ENCODE measurements around the gene MIGA2.
"Not testable (repeated sequence)": the region's sequence is repeated elsewhere in the genome, so short reads cannot be mapped to it uniquely, and the experiment has no call there.

MIGA2 gene

DNA sequence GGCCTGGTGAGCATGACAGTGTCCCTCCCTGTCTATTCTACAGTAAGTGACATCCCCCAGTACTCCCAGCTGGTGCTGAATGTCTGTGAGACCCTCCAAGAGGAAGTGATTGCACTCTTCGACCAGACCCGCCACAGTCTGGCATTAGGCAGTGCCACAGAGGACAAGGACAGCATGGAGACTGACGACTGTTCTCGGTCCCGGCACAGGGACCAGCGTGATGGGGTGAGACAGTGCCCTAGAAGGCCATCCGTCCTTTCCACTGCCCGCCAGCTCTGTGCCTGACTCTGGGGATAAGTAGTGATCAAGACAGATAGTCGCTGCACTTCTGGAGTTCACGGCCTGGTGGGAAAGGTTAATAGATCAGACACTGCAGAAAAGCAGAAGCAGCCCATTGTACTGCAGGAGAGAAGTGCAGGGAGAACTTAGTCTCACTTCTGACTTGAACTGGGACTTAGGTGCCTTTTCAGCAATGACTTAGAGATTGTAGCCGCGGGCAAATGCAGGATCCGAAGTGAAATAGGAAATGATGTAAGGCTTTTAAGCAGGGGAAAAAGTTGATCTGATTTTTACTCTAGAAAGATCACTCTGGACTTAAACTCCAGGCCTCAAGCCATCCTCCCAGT is 36.7 kb upstream of the MIGA2 start:
- TF ChIP-seq, protein P1, sequence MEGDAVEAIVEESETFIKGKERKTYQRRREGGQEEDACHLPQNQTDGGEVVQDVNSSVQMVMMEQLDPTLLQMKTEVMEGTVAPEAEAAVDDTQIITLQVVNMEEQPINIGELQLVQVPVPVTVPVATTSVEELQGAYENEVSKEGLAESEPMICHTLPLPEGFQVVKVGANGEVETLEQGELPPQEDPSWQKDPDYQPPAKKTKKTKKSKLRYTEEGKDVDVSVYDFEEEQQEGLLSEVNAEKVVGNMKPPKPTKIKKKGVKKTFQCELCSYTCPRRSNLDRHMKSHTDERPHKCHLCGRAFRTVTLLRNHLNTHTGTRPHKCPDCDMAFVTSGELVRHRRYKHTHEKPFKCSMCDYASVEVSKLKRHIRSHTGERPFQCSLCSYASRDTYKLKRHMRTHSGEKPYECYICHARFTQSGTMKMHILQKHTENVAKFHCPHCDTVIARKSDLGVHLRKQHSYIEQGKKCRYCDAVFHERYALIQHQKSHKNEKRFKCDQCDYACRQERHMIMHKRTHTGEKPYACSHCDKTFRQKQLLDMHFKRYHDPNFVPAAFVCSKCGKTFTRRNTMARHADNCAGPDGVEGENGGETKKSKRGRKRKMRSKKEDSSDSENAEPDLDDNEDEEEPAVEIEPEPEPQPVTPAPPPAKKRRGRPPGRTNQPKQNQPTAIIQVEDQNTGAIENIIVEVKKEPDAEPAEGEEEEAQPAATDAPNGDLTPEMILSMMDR (IDR thresholded peaks at IDR 0.05; ENCODE audit: low read length, missing control alignments), result no peak
- no peak for DNase-seq (ENCODE audit: low read depth)
- no peak overlapping the region for H3K4me3 ChIP-seq (replicated peaks; ENCODE audit: low read depth, low read length)

DNA sequence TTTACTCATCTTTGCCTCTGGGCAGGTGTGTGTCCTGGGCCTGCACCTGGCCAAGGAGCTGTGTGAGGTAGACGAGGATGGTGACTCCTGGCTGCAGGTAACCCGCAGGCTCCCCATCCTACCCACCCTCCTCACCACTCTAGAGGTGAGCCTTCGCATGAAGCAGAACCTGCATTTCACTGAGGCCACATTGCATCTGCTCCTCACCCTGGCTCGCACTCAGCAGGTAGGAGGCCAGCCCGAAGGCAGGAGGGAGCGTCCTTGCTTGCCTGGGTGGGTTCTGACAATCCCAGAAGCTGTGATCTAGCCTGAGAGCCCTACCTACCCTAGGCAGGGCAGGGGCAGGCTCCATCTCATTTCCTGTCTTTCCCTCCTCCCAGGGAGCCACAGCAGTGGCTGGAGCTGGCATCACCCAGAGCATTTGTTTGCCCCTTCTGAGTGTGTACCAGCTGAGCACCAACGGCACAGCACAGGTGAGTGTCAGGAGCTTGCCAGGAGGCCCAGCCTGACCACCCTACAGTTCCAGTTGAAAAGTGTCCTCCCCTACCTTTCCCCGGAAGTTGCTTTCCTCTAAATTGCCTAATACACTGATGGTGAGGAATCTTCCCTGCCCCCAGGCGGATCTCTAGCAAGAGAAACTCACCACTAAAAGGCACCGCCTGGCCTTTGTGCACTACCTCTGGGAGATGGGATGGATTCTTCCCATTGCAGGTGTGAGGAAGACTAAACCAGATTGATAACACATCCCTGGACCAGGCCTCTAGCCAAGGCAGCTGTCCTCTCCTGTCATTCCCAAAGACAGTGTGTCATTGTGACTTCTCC is 34.7 kb upstream of the MIGA2 start:
- no peak overlapping the region for H3K4me3 ChIP-seq (replicated peaks; ENCODE audit: low read depth, low read length)
- no peak for DNase-seq (ENCODE audit: low read depth)
- TF ChIP-seq, protein P1 (IDR thresholded peaks at IDR 0.05; ENCODE audit: low read length, missing control alignments), result no peak

DNA sequence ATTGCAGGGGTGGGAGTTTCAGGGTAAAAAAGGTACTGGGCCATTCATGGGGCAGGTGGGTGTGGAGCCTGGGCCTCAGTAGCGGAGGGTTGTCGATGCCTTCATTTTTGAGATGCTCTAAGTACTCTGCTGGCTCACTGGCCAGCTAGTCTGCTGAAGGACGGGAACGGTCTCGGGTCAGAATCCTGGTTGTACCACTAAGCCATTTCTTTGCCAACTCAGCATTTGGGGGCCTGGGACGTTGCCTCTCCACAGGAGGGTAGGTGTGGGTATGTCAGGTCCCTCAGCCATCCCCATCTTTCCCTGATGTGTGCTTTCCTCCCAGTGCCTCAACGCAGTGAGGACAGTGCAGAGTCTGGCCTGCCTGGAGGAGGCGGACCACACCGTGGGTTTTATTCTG is 33.4 kb upstream of the MIGA2 start:
- no peak overlapping the region for H3K4me3 ChIP-seq (replicated peaks; ENCODE audit: low read depth, low read length)
- TF ChIP-seq, protein P1 (IDR thresholded peaks at IDR 0.05; ENCODE audit: low read length, missing control alignments), result no peak
- DNase-seq (ENCODE audit: low read depth), result no peak

DNA sequence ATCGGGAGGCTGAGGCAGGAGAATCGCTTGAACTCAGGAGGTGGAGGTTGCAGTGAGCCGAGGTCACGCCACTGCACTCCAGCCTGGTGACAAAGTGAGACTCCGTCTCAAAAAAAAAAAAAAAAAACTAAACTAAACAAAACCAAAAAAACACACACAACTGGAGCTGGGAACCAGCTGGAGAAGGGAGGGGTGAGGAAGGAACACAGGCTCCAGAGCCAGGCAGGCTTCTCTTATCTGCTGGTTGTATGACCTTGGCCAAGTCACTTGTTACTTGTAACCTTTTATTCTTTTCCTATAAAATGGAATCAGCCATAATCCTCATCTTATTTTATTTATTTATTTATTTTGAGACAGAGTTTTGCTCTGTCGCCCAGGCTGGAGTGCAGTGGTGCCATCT is 32.3 kb upstream of the MIGA2 start:
- not testable (repeated sequence) for H3K4me3 ChIP-seq (replicated peaks; ENCODE audit: low read depth, low read length); DNase-seq (ENCODE audit: low read depth)

DNA sequence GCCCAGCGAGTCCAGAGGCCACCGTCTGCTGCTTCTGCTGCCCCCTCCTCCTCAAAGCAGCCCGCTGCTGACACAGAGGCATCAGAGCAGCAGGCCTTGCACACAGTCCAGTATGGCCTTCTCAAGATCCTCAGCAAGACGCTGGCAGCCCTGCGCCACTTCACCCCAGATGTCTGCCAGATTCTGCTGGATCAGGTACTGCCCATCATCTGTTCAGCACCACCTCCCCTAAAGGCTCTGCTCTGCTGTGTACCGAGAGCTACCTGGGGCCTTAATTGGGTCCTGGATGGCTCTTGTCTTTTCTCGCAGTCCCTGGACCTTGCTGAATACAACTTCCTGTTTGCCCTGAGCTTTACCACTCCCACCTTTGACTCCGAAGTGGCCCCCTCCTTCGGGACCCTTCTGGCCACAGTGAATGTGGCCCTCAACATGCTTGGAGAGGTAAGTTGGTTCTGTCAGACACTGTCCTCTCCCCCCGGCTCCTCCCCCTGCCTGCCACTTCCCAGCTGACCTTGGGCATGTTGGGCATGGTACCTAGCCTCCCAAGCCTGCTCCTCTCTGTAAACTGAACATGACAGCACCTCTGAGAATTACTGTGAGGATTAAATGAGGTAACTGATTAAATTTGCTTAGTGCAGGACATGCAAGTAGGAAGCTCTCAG is 31.0 kb upstream of the MIGA2 start:
- H3K4me3 ChIP-seq (replicated peaks; ENCODE audit: low read depth, low read length), result no peak overlapping the region
- TF ChIP-seq, protein P1 (IDR thresholded peaks at IDR 0.05; ENCODE audit: low read length, missing control alignments), result no peak
- no peak for DNase-seq (ENCODE audit: low read depth)

DNA sequence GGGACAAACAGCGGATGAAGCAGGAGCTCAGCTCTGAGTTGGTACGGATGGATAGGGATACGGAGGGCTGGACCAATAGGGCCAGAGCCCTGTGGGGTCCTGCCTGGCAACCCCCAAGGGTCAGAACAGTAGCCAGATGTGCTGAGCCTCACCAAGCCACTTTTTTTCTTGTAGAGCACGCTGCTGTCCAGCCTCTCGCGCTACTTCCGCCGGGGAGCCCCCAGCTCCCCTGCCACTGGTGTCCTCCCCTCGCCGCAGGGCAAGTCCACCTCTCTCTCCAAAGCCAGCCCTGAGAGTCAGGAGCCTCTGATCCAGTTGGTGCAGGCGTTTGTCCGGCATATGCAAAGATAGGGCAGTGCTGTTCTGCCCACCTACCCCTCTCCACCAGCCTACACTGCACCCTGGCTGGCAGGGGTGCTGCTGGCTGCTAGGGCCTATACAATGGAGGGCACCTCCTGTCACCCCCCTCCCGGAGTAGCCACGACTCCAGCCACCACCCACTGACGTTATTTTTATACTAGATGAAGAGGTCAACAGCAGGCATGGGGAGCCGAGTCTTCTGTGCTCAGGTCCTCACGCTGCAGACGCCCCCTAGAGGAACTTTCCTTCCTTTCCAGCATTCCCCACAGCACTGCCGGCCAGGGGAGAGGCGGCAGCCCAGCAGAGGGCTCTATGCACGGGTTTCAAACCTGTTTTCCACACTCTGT is 29.9 kb upstream of the MIGA2 start:
- TF ChIP-seq, protein P1 (IDR thresholded peaks at IDR 0.05; ENCODE audit: low read length, missing control alignments), result peak; percentile 99
- DNase-seq (ENCODE audit: low read depth), result peak; percentile 79
- no peak overlapping the region for H3K4me3 ChIP-seq (replicated peaks; ENCODE audit: low read depth, low read length)
